HG02623 (cell line): ENCODE data around the gene DNPEP.

Experiments used
- ATAC-seq: cut with Tn5 transposase; IDR thresholded peaks from one replicate; pipeline ENCODE4 v1.9.1; 2021; ENCODE audit warnings: moderate library complexity; ENCODE audit not compliant: unreplicated experiment

DNPEP gene

GRCh38 chr2:219387306-219388120, at the start of gene DNPEP:
DNPEP (minus strand) TSS chr2:219387912; CDS start chr2:219387794, 118 bp downstream.
- ATAC-seq = peak; percentile 44

GRCh38 chr2:219437141-219437540, 49.4 kb upstream of the DNPEP start:
- ATAC-seq = no peak

- no peak for ATAC-seq
These were observed 48.8 kb upstream of the DNPEP start for GRCh38 chr2:219436491-219436890.

- no peak for ATAC-seq
These were observed 48.0 kb upstream of the DNPEP start for GRCh38 chr2:219435701-219436100.

- ATAC-seq = no peak
These were observed 47.2 kb upstream of the DNPEP start, which contains the start of gene SPEG for GRCh38 chr2:219434718-219435525. SPEG (plus strand) TSS chr2:219434843; CDS start chr2:219434978, 135 bp downstream.

GRCh38 chr2:219434468-219434717, 46.7 kb upstream of the DNPEP start:
- ATAC-seq = no peak

- no peak for ATAC-seq
These were observed 46.2 kb upstream of the DNPEP start for GRCh38 chr2:219433666-219434467.

GRCh38 chr2:219430633-219431615, 43.2 kb upstream of the DNPEP start:
- no peak for ATAC-seq

GRCh38 chr2:219429958-219430606, 42.4 kb upstream of the DNPEP start:
- no peak for ATAC-seq

- no peak for ATAC-seq
These were observed 40.8 kb upstream of the DNPEP start for GRCh38 chr2:219428469-219428868.

- no peak for ATAC-seq
These were observed 38.9 kb upstream of the DNPEP start for GRCh38 chr2:219426534-219427136.

GRCh38 chr2:219426068-219426443, 38.3 kb upstream of the DNPEP start:
- no peak for ATAC-seq

- no peak for ATAC-seq
These were observed 37.7 kb upstream of the DNPEP start for GRCh38 chr2:219425238-219426067.

- ATAC-seq = no peak
These were observed 36.1 kb upstream of the DNPEP start for GRCh38 chr2:219423652-219424377.

- no peak for ATAC-seq
These were observed 35.3 kb upstream of the DNPEP start for GRCh38 chr2:219422952-219423534.

- ATAC-seq = no peak
These were observed 33.6 kb upstream of the DNPEP start for GRCh38 chr2:219421323-219421722.

- ATAC-seq = no peak
These were observed 33.0 kb upstream of the DNPEP start for GRCh38 chr2:219420687-219421086.
